Astrocyte of the spinal cord (primary cell): ENCODE results near the gene ADIPOR2.
"Not testable (repeated sequence)": the region's sequence is repeated elsewhere in the genome, so short reads cannot be mapped to it uniquely, and the experiment has no call there.

ENCODE experiments used
- DNase-seq: peaks from one replicate; pipeline ENCODE4 v3.0.0; 2011; ENCODE audit warnings: low read depth, low spot score
- H3K4me3 ChIP-seq: 2 replicates; pipeline ENCODE4 v1.5.1; 2011; ENCODE audit warnings: low read depth, mild to moderate bottlenecking, low read length, moderate library complexity
- in situ Hi-C: cut with HindIII; loops from 2 replicates; pipeline ENCODE4 v1.10.0; 2017; ENCODE audit warnings: low sequenced_read_pairs
- TF ChIP-seq, protein P1 (sequence below): IDR thresholded peaks from 2 replicates; pipeline ENCODE4 v1.5.1; 2012; ENCODE audit warnings: low read depth, mild to moderate bottlenecking, low read length, inconsistent platforms

The ADIPOR2 gene

GRCh38 chr12:1726753-1727152, 35.9 kb downstream of the ADIPOR2 start:
- TF ChIP-seq, protein P1, sequence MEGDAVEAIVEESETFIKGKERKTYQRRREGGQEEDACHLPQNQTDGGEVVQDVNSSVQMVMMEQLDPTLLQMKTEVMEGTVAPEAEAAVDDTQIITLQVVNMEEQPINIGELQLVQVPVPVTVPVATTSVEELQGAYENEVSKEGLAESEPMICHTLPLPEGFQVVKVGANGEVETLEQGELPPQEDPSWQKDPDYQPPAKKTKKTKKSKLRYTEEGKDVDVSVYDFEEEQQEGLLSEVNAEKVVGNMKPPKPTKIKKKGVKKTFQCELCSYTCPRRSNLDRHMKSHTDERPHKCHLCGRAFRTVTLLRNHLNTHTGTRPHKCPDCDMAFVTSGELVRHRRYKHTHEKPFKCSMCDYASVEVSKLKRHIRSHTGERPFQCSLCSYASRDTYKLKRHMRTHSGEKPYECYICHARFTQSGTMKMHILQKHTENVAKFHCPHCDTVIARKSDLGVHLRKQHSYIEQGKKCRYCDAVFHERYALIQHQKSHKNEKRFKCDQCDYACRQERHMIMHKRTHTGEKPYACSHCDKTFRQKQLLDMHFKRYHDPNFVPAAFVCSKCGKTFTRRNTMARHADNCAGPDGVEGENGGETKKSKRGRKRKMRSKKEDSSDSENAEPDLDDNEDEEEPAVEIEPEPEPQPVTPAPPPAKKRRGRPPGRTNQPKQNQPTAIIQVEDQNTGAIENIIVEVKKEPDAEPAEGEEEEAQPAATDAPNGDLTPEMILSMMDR: no peak
- H3K4me3 ChIP-seq: no peak overlapping the region
- in situ Hi-C loops: no loop called here
- no peak for DNase-seq

DNA sequence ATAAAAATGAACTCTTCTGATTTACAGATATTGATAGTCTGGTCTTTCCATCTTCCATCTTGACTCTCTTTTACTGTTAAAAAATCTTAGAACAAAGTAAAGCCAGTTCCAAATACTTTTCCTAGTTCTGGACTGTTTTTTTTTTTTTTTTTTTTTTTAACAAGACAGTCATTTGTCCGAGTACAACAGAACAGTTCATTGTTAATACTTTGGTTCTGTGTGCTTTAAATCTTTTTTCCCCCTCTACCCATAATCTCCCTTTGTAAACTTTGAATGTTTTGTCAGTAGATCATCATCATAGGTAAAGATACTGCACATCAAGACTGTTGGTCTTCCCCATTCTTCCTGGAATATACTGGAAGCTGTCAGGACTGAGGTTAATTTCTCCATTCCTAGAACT, 38.0 kb downstream of the ADIPOR2 start:
- no peak overlapping the region for H3K4me3 ChIP-seq
- TF ChIP-seq, protein P1: no peak
- no peak for DNase-seq
- in situ Hi-C loops: no loop called here

- TF ChIP-seq, protein P1: no peak
- DNase-seq: no peak
- in situ Hi-C loops: no loop called here
- no peak overlapping the region for H3K4me3 ChIP-seq
Measured at GRCh38 chr12:1731019-1731687, 40.3 kb downstream of the ADIPOR2 start.

DNA sequence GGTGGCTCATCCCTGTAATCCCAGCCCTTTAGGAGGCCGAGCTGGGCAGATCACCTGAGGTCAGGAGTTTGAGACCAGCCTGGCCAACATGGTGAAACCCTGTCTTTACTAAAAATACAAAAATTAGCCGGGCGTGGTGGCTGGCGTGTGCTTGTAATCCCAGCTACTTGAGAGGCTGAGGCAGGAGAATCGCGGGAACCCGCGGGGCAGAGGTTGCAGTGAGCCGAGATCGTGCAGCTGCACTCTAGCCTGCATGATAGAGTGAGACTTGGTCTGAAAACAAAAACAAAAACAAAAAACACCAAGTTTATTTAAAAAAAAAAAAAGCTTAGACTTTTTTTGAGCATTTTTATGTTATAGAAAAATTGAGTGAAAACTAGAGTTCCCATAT, 40.8 kb downstream of the ADIPOR2 start:
- in situ Hi-C loops, H3K4me3 ChIP-seq, DNase-seq: not testable (repeated sequence)

GRCh38 chr12:1732914-1733313, 42.0 kb downstream of the ADIPOR2 start:
- no peak overlapping the region for H3K4me3 ChIP-seq
- TF ChIP-seq, protein P1: no peak
- DNase-seq: no peak
- in situ Hi-C loops: no loop called here

- DNase-seq, H3K4me3 ChIP-seq, in situ Hi-C loops: not testable (repeated sequence)
Measured at GRCh38 chr12:1733712-1734111, 42.8 kb downstream of the ADIPOR2 start.

DNA sequence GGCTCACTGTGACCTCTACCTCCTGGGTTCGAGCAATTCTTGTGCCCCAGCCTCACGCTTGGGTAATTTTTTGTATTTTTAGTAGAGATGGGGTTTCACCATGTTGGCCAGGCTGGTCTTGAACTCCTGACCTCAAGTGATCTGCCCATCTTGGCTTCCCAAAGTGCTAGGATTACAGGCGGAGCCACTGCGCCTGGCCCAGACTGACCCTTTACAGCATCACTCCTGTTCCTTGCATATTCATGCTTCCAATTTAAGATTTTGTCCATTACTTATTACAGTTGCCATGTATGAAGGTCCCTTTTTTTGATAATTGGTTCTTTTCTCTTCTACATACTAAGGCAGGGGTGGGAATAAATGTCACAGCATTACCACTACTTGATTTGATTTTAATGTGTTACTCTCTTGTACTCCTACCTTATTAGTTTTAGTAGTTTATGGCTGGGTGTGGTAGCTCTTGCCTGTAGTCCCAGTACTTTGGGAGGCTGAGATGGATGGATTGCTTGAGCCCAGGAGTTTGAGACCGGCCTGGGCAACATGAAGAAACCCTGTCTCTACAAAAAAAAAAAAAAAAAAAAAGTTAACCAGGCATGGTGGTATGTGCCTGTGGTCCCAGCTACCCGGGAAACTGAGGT, 46.9 kb downstream of the ADIPOR2 start:
- in situ Hi-C loops: no loop called here
- no peak overlapping the region for H3K4me3 ChIP-seq
- TF ChIP-seq, protein P1: no peak
- DNase-seq: no peak
